Measurements from ENCODE around the gene DHX15.
"Not testable (repeated sequence)": the region's sequence is repeated elsewhere in the genome, so short reads cannot be mapped to it uniquely, and the experiment has no call there.

Gene DHX15

DNA sequence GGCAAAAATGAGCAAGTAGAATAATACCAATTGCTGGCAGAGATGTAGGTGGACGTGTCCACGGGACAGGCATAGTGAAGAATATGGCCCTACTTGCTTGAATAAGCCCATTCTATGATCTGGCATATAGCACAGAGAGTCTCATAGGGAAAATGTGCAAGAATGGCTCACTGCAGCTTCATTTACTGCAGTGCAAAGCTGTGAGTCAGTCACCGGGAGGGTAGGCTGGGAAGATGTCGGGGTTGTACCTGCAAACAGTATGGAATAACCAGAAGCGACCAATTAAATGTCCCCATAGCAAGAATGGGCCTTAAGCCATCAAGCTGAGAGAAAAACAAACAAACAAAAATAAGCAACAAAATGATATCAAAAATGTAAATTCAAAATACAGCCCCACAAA, 74.3 kb downstream of the DHX15 start:
- no peak for TF ChIP-seq POLR2A (IDR thresholded peaks at IDR 0.05; ENCODE audit: low read length)
- TF ChIP-seq GATA1 (IDR thresholded peaks at IDR 0.05; ENCODE audit: low read depth, low read length) = no peak
- no peak for DNase-seq

DNA sequence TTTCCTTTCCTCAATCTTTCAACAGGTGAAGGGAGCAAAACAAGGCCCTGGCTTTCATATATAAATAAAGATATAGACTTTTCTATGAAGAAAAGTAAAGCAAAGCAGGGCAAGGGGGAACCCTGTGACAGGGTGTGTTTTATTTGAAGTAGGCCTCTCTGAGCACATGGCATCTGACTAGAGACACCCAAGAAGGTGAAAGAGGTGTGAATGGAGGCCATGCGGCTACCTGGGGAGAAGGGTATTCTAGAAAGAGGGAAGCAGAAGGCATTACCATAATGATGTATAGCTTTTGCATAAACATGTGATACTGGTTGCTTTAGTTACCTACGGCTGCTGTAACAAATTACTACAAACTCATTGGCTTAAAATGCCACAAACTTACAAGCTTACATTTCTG, 75.8 kb downstream of the DHX15 start:
- no peak for DNase-seq
- TF ChIP-seq GATA1 (IDR thresholded peaks at IDR 0.05; ENCODE audit: low read depth, low read length) = no peak
- TF ChIP-seq POLR2A (IDR thresholded peaks at IDR 0.05; ENCODE audit: low read length) = no peak

DNA sequence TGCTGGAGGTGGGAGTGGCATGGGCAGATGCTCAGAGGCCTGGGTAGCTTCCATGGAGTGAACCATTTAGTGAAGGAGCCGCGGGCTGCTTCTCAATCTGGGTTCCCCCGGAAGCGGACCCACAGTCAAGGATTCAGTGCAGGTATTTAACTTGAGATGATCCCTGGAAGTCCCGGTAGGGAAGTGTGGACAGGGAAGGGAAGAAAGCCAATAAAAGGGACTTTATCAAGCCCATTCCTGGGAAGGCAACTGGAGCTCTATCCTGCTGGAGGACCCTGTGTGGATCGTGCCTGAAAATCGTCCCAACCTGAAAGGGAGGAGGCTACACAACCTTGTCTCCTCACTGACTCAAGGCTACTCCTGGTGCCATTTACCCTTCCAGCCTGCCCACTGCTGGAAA, 76.9 kb downstream of the DHX15 start:
- TF ChIP-seq GATA1 (IDR thresholded peaks at IDR 0.05; ENCODE audit: low read depth, low read length) (no peak), POLR2A (IDR thresholded peaks at IDR 0.05; ENCODE audit: low read length) (no peak)
- no peak for DNase-seq

DNA sequence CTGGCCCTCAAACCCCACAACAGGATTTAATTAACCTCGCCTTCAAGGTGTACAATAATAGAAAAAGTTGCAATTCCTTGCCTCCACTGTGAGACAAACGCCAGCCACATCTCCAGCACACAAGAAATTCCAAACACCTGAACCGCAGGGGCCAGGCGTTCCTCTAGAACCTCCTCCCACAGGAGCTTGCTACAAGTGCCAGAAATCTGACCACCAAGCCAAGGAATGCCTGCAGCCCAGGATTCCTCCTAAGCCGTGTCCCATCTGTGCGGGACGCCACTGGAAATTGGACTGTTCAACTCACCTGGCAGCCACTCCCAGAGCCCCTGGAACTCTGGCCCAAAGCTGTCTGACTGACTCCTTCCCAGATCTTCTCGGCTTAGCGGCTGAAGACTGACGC, 81.3 kb downstream of the DHX15 start:
- DNase-seq = not testable (repeated sequence)

DNA sequence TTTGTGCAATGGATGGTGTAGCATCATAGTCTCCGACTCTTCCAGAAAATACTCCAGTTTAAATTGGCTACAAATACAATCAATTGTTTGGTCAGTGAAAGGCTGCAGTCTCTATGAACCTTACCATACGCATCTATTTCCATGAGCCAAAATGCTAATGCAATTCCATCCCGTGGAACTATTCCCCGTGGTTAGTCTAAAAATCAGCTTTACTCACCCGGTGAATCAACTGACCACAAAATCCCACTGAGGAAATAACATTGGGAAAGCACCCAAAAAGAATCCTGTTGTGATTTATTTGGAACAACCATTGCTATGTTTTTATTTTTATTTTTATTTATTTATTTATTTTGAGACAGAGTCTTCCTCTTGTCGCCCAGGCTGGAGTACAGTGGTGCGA, 87.1 kb downstream of the DHX15 start:
- TF ChIP-seq GATA1 (IDR thresholded peaks at IDR 0.05; ENCODE audit: low read depth, low read length) (no peak), POLR2A (IDR thresholded peaks at IDR 0.05; ENCODE audit: low read length) (no peak)

DNA sequence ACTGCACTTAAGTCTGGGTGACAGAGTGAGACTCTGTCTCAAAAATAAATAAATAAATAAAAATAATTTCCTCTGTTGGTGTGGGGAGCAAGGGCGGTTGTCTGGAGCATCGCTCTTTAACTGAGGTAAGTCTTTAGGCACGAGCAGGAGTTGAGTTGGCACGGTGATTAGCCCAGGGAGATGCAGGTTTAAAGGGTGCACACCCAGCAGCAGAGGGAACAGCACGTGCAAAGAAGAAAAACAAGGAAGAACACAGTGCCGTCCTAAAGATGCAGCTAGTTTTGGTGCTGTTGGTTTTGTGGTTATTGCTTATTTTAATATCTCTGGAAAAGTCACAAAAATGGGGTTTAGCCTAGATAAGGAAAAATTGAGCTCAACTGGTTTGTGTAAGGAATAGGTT, 87.8 kb downstream of the DHX15 start:
- no peak for DNase-seq
- TF ChIP-seq POLR2A (IDR thresholded peaks at IDR 0.05; ENCODE audit: low read length) (no peak), GATA1 (IDR thresholded peaks at IDR 0.05; ENCODE audit: low read depth, low read length) (no peak)

More for the DNA sequence above, 87.1 kb downstream of the DHX15 start:
- DNase-seq = no peak

DNA sequence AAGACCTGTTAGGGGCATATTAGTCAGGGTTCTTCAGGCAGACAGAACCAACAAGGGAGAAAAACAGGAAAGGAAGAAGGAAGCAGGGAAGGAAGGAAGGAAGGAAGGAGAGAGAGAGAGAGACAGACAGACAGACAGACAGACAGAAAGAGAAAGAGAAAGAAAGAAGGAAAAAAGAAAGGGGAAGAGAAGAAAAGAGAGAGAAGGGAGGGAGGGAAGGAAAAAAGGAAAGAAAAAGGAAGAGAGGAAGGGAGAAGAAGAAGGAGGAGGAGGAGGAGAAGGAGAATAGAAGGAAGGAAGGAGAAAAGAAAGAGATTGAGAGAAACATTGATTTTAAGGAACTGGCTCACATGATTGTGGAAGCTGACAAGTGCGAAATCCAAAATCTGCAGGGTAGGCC, 89.0 kb downstream of the DHX15 start:
- DNase-seq = no peak
- TF ChIP-seq GATA1 (IDR thresholded peaks at IDR 0.05; ENCODE audit: low read depth, low read length) (no peak), POLR2A (IDR thresholded peaks at IDR 0.05; ENCODE audit: low read length) (no peak)

DNA sequence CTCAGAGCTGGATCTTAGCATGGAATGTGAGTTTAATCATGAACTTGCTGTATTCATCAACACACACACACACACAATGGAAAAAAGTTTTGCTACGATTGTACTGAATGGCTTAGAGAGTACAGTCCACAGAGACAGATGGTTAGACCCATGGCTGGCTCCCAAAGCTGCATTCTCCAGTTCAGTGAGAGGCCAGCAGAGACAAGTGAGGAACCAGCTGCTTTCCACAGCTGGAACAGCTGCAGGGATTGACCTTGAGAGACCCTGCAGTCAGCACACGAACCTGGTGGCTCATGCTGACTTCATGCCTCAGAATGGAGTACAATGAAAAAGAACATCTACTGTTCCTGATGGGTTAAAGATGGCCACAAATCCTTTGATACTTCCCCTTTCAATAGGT, 94.5 kb downstream of the DHX15 start:
- no peak for DNase-seq
- TF ChIP-seq GATA1 (IDR thresholded peaks at IDR 0.05; ENCODE audit: low read depth, low read length) (no peak), POLR2A (IDR thresholded peaks at IDR 0.05; ENCODE audit: low read length) (no peak)

DNA sequence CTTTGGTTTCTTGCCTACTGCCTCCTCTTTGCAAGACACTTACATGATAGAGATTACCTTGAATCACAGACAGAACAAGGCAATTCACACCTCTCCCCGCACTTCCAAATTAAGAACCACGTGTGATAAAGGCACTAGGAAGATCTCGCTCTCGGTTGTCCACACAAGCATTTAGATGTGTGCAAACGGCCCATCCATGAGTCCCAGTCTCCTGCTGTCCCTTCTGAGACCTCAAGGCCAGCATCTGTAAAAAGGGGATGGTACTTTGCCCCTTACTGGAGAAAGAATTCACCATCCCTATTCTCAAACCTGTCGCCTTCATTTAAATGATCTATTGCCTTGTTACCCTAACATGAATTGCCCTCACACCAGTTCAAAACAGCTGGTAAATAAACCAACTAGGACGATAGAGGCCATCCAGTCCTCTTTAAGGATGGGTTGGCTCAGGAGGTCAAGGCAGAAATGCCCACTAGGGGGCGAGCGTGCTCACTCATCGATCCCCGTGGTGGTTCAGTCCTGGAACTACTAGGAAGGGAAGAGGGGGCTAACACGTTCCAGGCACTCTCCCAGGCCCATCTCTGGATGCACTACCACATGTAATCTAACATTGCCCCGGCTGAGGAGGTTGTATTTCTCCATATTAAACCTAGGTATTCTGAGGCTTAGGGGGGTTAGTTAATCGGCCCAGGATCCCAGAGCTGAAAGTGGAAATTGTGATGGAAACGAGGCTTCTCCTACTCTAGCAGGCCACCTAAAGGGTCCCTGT, 95.8 kb downstream of the DHX15 start:
- peak; percentile 60 to 78 for DNase-seq
- TF ChIP-seq POLR2A (IDR thresholded peaks at IDR 0.05; ENCODE audit: low read length) (no peak), GATA1 (IDR thresholded peaks at IDR 0.05; ENCODE audit: low read depth, low read length) (no peak)

DNA sequence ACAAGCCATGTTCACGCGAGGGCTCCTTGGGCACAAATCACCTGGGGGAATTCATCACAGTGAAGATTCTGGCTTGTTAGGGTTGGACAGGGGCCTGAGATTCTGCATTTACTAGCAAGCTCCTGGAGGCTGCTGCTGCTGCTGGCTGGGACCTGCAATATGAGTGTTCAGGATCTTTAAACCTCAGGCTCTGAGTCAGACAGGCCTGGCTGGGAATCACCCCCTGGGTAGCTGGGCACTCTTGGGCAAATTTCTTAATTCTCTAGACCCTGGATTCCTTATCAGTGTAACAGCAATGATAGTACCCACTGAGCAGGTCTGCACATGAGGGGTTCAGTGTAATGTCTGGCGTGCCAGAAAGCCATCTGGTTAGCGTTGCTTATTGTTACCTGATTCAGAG, 101.5 kb downstream of the DHX15 start:
- TF ChIP-seq POLR2A (IDR thresholded peaks at IDR 0.05; ENCODE audit: low read length) (no peak), GATA1 (IDR thresholded peaks at IDR 0.05; ENCODE audit: low read depth, low read length) (no peak)
- no peak for DNase-seq

DNA sequence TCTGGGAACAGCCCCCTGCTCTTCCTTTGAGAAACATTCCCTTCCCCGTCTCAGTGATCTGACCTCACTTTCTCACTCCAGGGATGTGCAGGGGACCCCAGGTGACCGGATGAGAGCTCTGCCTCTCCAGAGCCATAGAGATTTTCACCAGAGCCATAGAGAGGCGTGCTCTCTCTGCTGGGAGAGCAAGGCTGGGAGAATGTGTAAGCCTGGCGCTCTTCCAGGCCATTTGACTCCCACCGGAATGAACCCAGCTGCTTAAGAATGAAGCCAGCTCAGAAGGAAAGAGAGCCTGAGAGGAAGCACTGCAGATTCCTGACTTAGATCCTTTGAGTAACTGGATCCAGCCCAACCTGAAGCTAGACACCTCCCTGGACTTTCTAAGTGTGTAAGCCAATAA, 106.4 kb downstream of the DHX15 start:
- no peak for TF ChIP-seq GATA1 (IDR thresholded peaks at IDR 0.05; ENCODE audit: low read depth, low read length)
- no peak for TF ChIP-seq POLR2A (IDR thresholded peaks at IDR 0.05; ENCODE audit: low read length)
- no peak for DNase-seq
